ENCODE measurements around the gene EFNB1.

Gene EFNB1

GRCh38 chrX:68808686-68809357 lies 20.0 kb upstream of the EFNB1 start:
- Histone ChIP-seq H3K27me3 (ENCODE audit: control insufficient read depth in 1 of 2, insufficient read depth in 2 of 2, low read length in 2 of 2) (peaks cover 0 to 4% of the 10 kb centered on the region in 2 donors), H3K36me3 (ENCODE audit: control insufficient read depth in 2 of 2, insufficient read depth in 2 of 2, low read length in 2 of 2) (no peaks in the 10 kb centered on the region)

GRCh38 chrX:68820476-68821110 lies 8.2 kb upstream of the EFNB1 start:
- Histone ChIP-seq H3K9ac (ENCODE audit: low read length in 2 of 2) (no peak overlapping the region), H3K9me3 (ENCODE audit: control insufficient read depth in 2 of 2, low read length in 2 of 2) (no peaks in the 10 kb centered on the region), H3K27ac (ENCODE audit: low read length) (no peak overlapping the region), H3K27me3 (ENCODE audit: control insufficient read depth in 1 of 2, insufficient read depth in 2 of 2, low read length in 2 of 2) (peaks cover 0 to 24% of the 10 kb centered on the region in 2 donors), H3K4me1 (ENCODE audit: control insufficient read depth, insufficient read depth, low read length) (peaks cover 8% of the 10 kb centered on the region), H3K36me3 (ENCODE audit: control insufficient read depth in 2 of 2, insufficient read depth in 2 of 2, low read length in 2 of 2) (no peaks in the 10 kb centered on the region), H3K4me3 (ENCODE audit: low read length in 2 of 2) (no peak overlapping the region)

More at GRCh38 chrX:68808686-68809357, 20.0 kb upstream of the EFNB1 start:
- Histone ChIP-seq H3K27ac (ENCODE audit: low read length) (no peak overlapping the region), H3K4me1 (ENCODE audit: control insufficient read depth, insufficient read depth, low read length) (no peaks in the 10 kb centered on the region), H3K4me3 (ENCODE audit: low read length in 2 of 2) (no peak overlapping the region), H3K9ac (ENCODE audit: low read length in 2 of 2) (no peak overlapping the region), H3K9me3 (ENCODE audit: control insufficient read depth in 2 of 2, low read length in 2 of 2) (peaks cover 0 to 2% of the 10 kb centered on the region in 2 donors)

- Histone ChIP-seq H3K27me3 (ENCODE audit: control insufficient read depth in 1 of 2, insufficient read depth in 2 of 2, low read length in 2 of 2) (peaks cover 0 to 31% of the 10 kb centered on the region in 2 donors), H3K9ac (ENCODE audit: low read length in 2 of 2) (no peak overlapping the region), H3K27ac (ENCODE audit: low read length) (no peak overlapping the region), H3K9me3 (ENCODE audit: control insufficient read depth in 2 of 2, low read length in 2 of 2) (no peaks in the 10 kb centered on the region), H3K36me3 (ENCODE audit: control insufficient read depth in 2 of 2, insufficient read depth in 2 of 2, low read length in 2 of 2) (no peaks in the 10 kb centered on the region), H3K4me3 (ENCODE audit: low read length in 2 of 2) (no peak overlapping the region), H3K4me1 (ENCODE audit: control insufficient read depth, insufficient read depth, low read length) (peaks cover 8% of the 10 kb centered on the region)
Observed at GRCh38 chrX:68821616-68822015, 7.2 kb upstream of the EFNB1 start.

GRCh38 chrX:68822641-68823410 lies 6.0 kb upstream of the EFNB1 start:
- no peaks in the 10 kb centered on the region for H3K9me3 ChIP-seq (ENCODE audit: control insufficient read depth in 2 of 2, low read length in 2 of 2)
- H3K4me3 ChIP-seq (ENCODE audit: low read length in 2 of 2): no peak overlapping the region
- no peak overlapping the region for H3K27ac ChIP-seq (ENCODE audit: low read length)
- no peak overlapping the region for H3K9ac ChIP-seq (ENCODE audit: low read length in 2 of 2)
- no peaks in the 10 kb centered on the region for H3K36me3 ChIP-seq (ENCODE audit: control insufficient read depth in 2 of 2, insufficient read depth in 2 of 2, low read length in 2 of 2)
- H3K27me3 ChIP-seq (ENCODE audit: control insufficient read depth in 1 of 2, insufficient read depth in 2 of 2, low read length in 2 of 2): peaks cover 0 to 38% of the 10 kb centered on the region in 2 donors
- H3K4me1 ChIP-seq (ENCODE audit: control insufficient read depth, insufficient read depth, low read length): peaks cover 8% of the 10 kb centered on the region

- no peak overlapping the region for H3K27ac ChIP-seq (ENCODE audit: low read length)
- no peaks in the 10 kb centered on the region for H3K36me3 ChIP-seq (ENCODE audit: control insufficient read depth in 2 of 2, insufficient read depth in 2 of 2, low read length in 2 of 2)
- no peak overlapping the region for H3K4me3 ChIP-seq (ENCODE audit: low read length in 2 of 2)
- no peaks in the 10 kb centered on the region for H3K9me3 ChIP-seq (ENCODE audit: control insufficient read depth in 2 of 2, low read length in 2 of 2)
- H3K27me3 ChIP-seq (ENCODE audit: control insufficient read depth in 1 of 2, insufficient read depth in 2 of 2, low read length in 2 of 2): peaks cover 0 to 38% of the 10 kb centered on the region in 2 donors
- peaks cover 11% of the 10 kb centered on the region for H3K4me1 ChIP-seq (ENCODE audit: control insufficient read depth, insufficient read depth, low read length)
- H3K9ac ChIP-seq (ENCODE audit: low read length in 2 of 2): no peak overlapping the region
Observed at GRCh38 chrX:68823413-68824151, 5.2 kb upstream of the EFNB1 start.

GRCh38 chrX:68824152-68824433 lies 4.7 kb upstream of the EFNB1 start:
- no peak overlapping the region for H3K9ac ChIP-seq (ENCODE audit: low read length in 2 of 2)
- no peak overlapping the region for H3K4me3 ChIP-seq (ENCODE audit: low read length in 2 of 2)
- no peaks in the 10 kb centered on the region for H3K36me3 ChIP-seq (ENCODE audit: control insufficient read depth in 2 of 2, insufficient read depth in 2 of 2, low read length in 2 of 2)
- peaks cover 0 to 38% of the 10 kb centered on the region in 2 donors for H3K27me3 ChIP-seq (ENCODE audit: control insufficient read depth in 1 of 2, insufficient read depth in 2 of 2, low read length in 2 of 2)
- H3K4me1 ChIP-seq (ENCODE audit: control insufficient read depth, insufficient read depth, low read length): peaks cover 11% of the 10 kb centered on the region
- H3K27ac ChIP-seq (ENCODE audit: low read length): no peak overlapping the region
- no peaks in the 10 kb centered on the region for H3K9me3 ChIP-seq (ENCODE audit: control insufficient read depth in 2 of 2, low read length in 2 of 2)

GRCh38 chrX:68824565-68825125 lies 4.2 kb upstream of the EFNB1 start:
- Histone ChIP-seq H3K36me3 (ENCODE audit: control insufficient read depth in 2 of 2, insufficient read depth in 2 of 2, low read length in 2 of 2) (no peaks in the 10 kb centered on the region), H3K4me3 (ENCODE audit: low read length in 2 of 2) (no peak overlapping the region), H3K4me1 (ENCODE audit: control insufficient read depth, insufficient read depth, low read length) (peaks cover 11% of the 10 kb centered on the region)

GRCh38 chrX:68826113-68826980 lies 2.5 kb upstream of the EFNB1 start:
- H3K36me3 ChIP-seq (ENCODE audit: control insufficient read depth in 2 of 2, insufficient read depth in 2 of 2, low read length in 2 of 2): no peaks in the 10 kb centered on the region
- H3K27ac ChIP-seq (ENCODE audit: low read length): no peak overlapping the region
- H3K4me1 ChIP-seq (ENCODE audit: control insufficient read depth, insufficient read depth, low read length): peaks cover 11% of the 10 kb centered on the region
- no peak overlapping the region for H3K9ac ChIP-seq (ENCODE audit: low read length in 2 of 2)
- H3K4me3 ChIP-seq (ENCODE audit: low read length in 2 of 2): no peak overlapping the region
- no peaks in the 10 kb centered on the region for H3K9me3 ChIP-seq (ENCODE audit: control insufficient read depth in 2 of 2, low read length in 2 of 2)
- H3K27me3 ChIP-seq (ENCODE audit: control insufficient read depth in 1 of 2, insufficient read depth in 2 of 2, low read length in 2 of 2): peaks cover 0 to 34% of the 10 kb centered on the region in 2 donors

More at GRCh38 chrX:68824565-68825125, 4.2 kb upstream of the EFNB1 start:
- Histone ChIP-seq H3K27me3 (ENCODE audit: control insufficient read depth in 1 of 2, insufficient read depth in 2 of 2, low read length in 2 of 2) (peaks cover 0 to 38% of the 10 kb centered on the region in 2 donors), H3K27ac (ENCODE audit: low read length) (no peak overlapping the region), H3K9me3 (ENCODE audit: control insufficient read depth in 2 of 2, low read length in 2 of 2) (no peaks in the 10 kb centered on the region), H3K9ac (ENCODE audit: low read length in 2 of 2) (no peak overlapping the region)

GRCh38 chrX:68827256-68827655 lies 1.6 kb upstream of the EFNB1 start:
- Histone ChIP-seq H3K27me3 (ENCODE audit: control insufficient read depth in 1 of 2, insufficient read depth in 2 of 2, low read length in 2 of 2) (peaks cover 0 to 41% of the 10 kb centered on the region in 2 donors), H3K27ac (ENCODE audit: low read length) (no peak overlapping the region), H3K9ac (ENCODE audit: low read length in 2 of 2) (no peak overlapping the region), H3K9me3 (ENCODE audit: control insufficient read depth in 2 of 2, low read length in 2 of 2) (no peaks in the 10 kb centered on the region), H3K4me1 (ENCODE audit: control insufficient read depth, insufficient read depth, low read length) (peaks cover 18% of the 10 kb centered on the region), H3K4me3 (ENCODE audit: low read length in 2 of 2) (no peak overlapping the region), H3K36me3 (ENCODE audit: control insufficient read depth in 2 of 2, insufficient read depth in 2 of 2, low read length in 2 of 2) (no peaks in the 10 kb centered on the region)
